Tibial nerve (tissue), 4 donors: ENCODE data around the gene MFRP. TPM values are rescaled to one million over a fixed set of nuclear protein-coding genes. Genes with fewer than 3 reads are reported as not detected.

ENCODE experiments used
- DNase-seq, 2 donors: peaks; one replicate each; pipeline ENCODE4 v3.0.0-alpha.2; 2019; ENCODE audit warnings: low spot score in 2 of 2
- H3K27ac ChIP-seq, 4 donors: fragments of 200-600 bp; sonication (generic) in 3 of 4; one replicate each; pipeline ENCODE4 v1.5.1; 2017 to 2019; ENCODE audit warnings: mild to moderate bottlenecking in 1 of 4
- H3K27me3 ChIP-seq, 2 donors: fragments of 200-600 bp; sonication (generic) in 1 of 2; one replicate each; pipeline versions ENCODE4 v1.5.1 to v1.6.0; 2017 to 2019
- H3K36me3 ChIP-seq, 3 donors: fragments of 200-600 bp; sonication (generic); one replicate each; pipeline ENCODE4 v1.5.1; 2018 to 2019
- H3K4me1 ChIP-seq, 4 donors: fragments of 200-600 bp; sonication (generic) in 3 of 4; one replicate each; pipeline ENCODE4 v1.5.1; 2017 to 2019
- H3K4me3 ChIP-seq, 4 donors: fragments of 200-600 bp; sonication (generic) in 3 of 4; one replicate each; pipeline ENCODE4 v1.5.1; 2017 to 2019; ENCODE audit warnings: mild to moderate bottlenecking in 1 of 4, moderate library complexity in 1 of 4
- H3K9me3 ChIP-seq, 4 donors: fragments of 200-600 bp; sonication (generic) in 3 of 4; one replicate each; pipeline ENCODE4 v1.5.1; 2017 to 2019
- CTCF ChIP-seq, 5 experiments: fragments of 200-600 bp in 3 of 5; fragments of 450-650 bp in 2 of 5; sonication (generic) in 3 of 5; IDR thresholded peaks; one replicate each; pipeline ENCODE4 v1.5.1; 2016 to 2019; ENCODE audit warnings: antibody characterized with exemption in 5 of 5, mild to moderate bottlenecking in 3 of 5, moderate library complexity in 2 of 5
- EP300 ChIP-seq, 2 donors: sonication (generic); formaldehyde crosslinking; IDR thresholded peaks; one replicate each; pipeline ENCODE4 v1.6.1; 2017; ENCODE audit warnings: antibody characterized with exemption in 2 of 2, mild to moderate bottlenecking in 1 of 2
- POLR2A ChIP-seq, 2 donors: fragments of 450-650 bp; IDR thresholded peaks; one replicate each; pipeline ENCODE4 v1.6.1; 2017; ENCODE audit warnings: antibody characterized with exemption in 2 of 2, mild to moderate bottlenecking in 2 of 2, moderate library complexity in 2 of 2
- WGBS, 2 donors: methylation state at CpG; one replicate each; pipeline ENCODE4 v1.1.5; 2018; 5-methylcytosine and 5-hydroxymethylcytosine counted together
- total RNA-seq, 4 donors: library from RNA; depleted of rRNA; stranded (reverse); fragments of >200 nt; gene quantifications; one replicate each; pipeline ENCODE4 v1.1.0, GENCODE V29; 2016

MFRP gene
- total RNA-seq, 4 donors from 2014 or later, result 0.44 TPM; not detected in 3

GRCh38 chr11:119299416-119299815 is 47.1 kb downstream of the MFRP start:
- Histone ChIP-seq H3K4me1 (peaks cover 0 to 13% (median 0%) of the 10 kb centered on the region in 4 donors), H3K27me3 (no peaks in the 10 kb centered on the region), H3K27ac (no peak overlapping the region), H3K36me3 (peaks cover 0 to 76% (median 10%) of the 10 kb centered on the region in 3 donors), H3K4me3 (no peak overlapping the region), H3K9me3 (no peaks in the 10 kb centered on the region)
- no peak for DNase-seq
- TF ChIP-seq POLR2A (IDR thresholded peaks at IDR 0.05), result no peak
- no peak for TF ChIP-seq CTCF (IDR thresholded peaks at IDR 0.05)
- no peak for TF ChIP-seq EP300 (IDR thresholded peaks at IDR 0.05)
- 91 to 96% methylated on average over 9 of the region's 9 CpGs for WGBS, 2 donors

GRCh38 chr11:119298726-119299125 is 47.8 kb downstream of the MFRP start:
- 67 to 87% methylated on average over 2 of the region's 2 CpGs for WGBS, 2 donors

GRCh38 chr11:119297938-119298337 is 48.6 kb downstream of the MFRP start:
- peaks cover 0 to 67% (median 10%) of the 10 kb centered on the region in 3 donors for H3K36me3 ChIP-seq
- peak overlapping the region in 2 of 4 donors; percentile 54 to 58 for H3K27ac ChIP-seq
- no peaks in the 10 kb centered on the region for H3K27me3 ChIP-seq
- peaks cover 0 to 13% (median 0%) of the 10 kb centered on the region in 4 donors for H3K4me1 ChIP-seq
- no peak for TF ChIP-seq EP300 (IDR thresholded peaks at IDR 0.05)
- TF ChIP-seq POLR2A (IDR thresholded peaks at IDR 0.05), result no peak
- TF ChIP-seq CTCF (IDR thresholded peaks at IDR 0.05), result no peak
- H3K9me3 ChIP-seq, result no peaks in the 10 kb centered on the region
- 43 to 50% methylated on average over 3 of the region's 3 CpGs for WGBS, 2 donors
- no peak overlapping the region for H3K4me3 ChIP-seq
- no peak for DNase-seq

More at GRCh38 chr11:119298726-119299125, 47.8 kb downstream of the MFRP start:
- H3K4me3 ChIP-seq, result no peak overlapping the region
- no peak for DNase-seq
- peak overlapping the region in 2 of 4 donors; percentile 54 to 58 for H3K27ac ChIP-seq
- peaks cover 0 to 75% (median 10%) of the 10 kb centered on the region in 3 donors for H3K36me3 ChIP-seq
- H3K27me3 ChIP-seq, result no peaks in the 10 kb centered on the region
- TF ChIP-seq POLR2A (IDR thresholded peaks at IDR 0.05) (no peak), EP300 (IDR thresholded peaks at IDR 0.05) (no peak), CTCF (IDR thresholded peaks at IDR 0.05) (no peak)
- peaks cover 0 to 13% (median 0%) of the 10 kb centered on the region in 4 donors for H3K4me1 ChIP-seq
- H3K9me3 ChIP-seq, result no peaks in the 10 kb centered on the region

GRCh38 chr11:119295178-119295577 is 51.3 kb downstream of the MFRP start:
- WGBS, 2 donors, result 40 to 42% methylated on average over 3 of the region's 3 CpGs

More at GRCh38 chr11:119295178-119295577, 51.3 kb downstream of the MFRP start:
- Histone ChIP-seq H3K4me3 (no peak overlapping the region), H3K27me3 (no peaks in the 10 kb centered on the region), H3K9me3 (peaks cover 0 to 11% (median 2%) of the 10 kb centered on the region in 4 donors), H3K4me1 (peaks cover 0 to 13% (median 0%) of the 10 kb centered on the region in 4 donors), H3K36me3 (peaks cover 0 to 64% (median 15%) of the 10 kb centered on the region in 3 donors), H3K27ac (no peak overlapping the region)
- TF ChIP-seq CTCF (IDR thresholded peaks at IDR 0.05) (no peak), EP300 (IDR thresholded peaks at IDR 0.05) (no peak), POLR2A (IDR thresholded peaks at IDR 0.05) (no peak)
- no peak for DNase-seq
